Neural cell (in vitro differentiated cells): ENCODE results near the gene ZNF688. TPM values are rescaled to one million over a fixed set of nuclear protein-coding genes. Genes with fewer than 3 reads are reported as not detected.

Source experiments
- H2AFZ ChIP-seq: fragments of 200-600, 300-800 bp; sonication (generic), shearing (Covaris generic); 2 replicates; pipeline ENCODE4 v1.6.0; 2014; ENCODE audit warnings: low read depth, mild to moderate bottlenecking, antibody characterized with exemption, low read length, moderate library complexity
- H3F3A ChIP-seq: fragments of 200-600 bp; shearing (Covaris generic); 2 replicates; pipeline ENCODE4 v1.6.1; 2016; ENCODE audit warnings: mild to moderate bottlenecking, moderate library complexity, mixed read lengths, antibody characterized with exemption, low read length; ENCODE audit not compliant: insufficient read depth, poor library complexity, severe bottlenecking
- H3K27ac ChIP-seq: fragments of 200-600, 300-800 bp; sonication (generic), shearing (Covaris generic); 2 replicates; pipeline ENCODE4 v1.5.1; 2014; ENCODE audit warnings: mild to moderate bottlenecking, low read length, moderate library complexity
- H3K27me3 ChIP-seq: fragments of 300-800, 200-600 bp; sonication (generic), shearing (Covaris generic); 2 replicates; pipeline ENCODE4 v1.6.0; 2014; ENCODE audit warnings: mild to moderate bottlenecking, low read depth, low read length, moderate library complexity; ENCODE audit not compliant: insufficient read depth
- H3K36me3 ChIP-seq: fragments of 300-800, 200-600 bp; sonication (generic), shearing (Covaris generic); 2 replicates; pipeline ENCODE4 v1.5.1; 2014; ENCODE audit warnings: mild to moderate bottlenecking, antibody characterized with exemption, low read length, moderate library complexity; ENCODE audit not compliant: insufficient read depth
- H3K4me2 ChIP-seq: fragments of 300-800, 200-600 bp; sonication (generic), shearing (Covaris generic); 2 replicates; pipeline ENCODE4 v1.6.0; 2014; ENCODE audit warnings: mild to moderate bottlenecking, low read length
- H3K4me3 ChIP-seq: fragments of 300-800, 200-600 bp; sonication (generic), shearing (Covaris generic); 2 replicates; pipeline ENCODE4 v1.5.1; 2014; ENCODE audit warnings: mild to moderate bottlenecking, low read length, moderate library complexity
- H3K79me2 ChIP-seq: fragments of 200-600 bp; shearing (Covaris generic); replicated peaks from 2 replicates; pipeline ENCODE4 v1.6.0; 2014; ENCODE audit warnings: mild to moderate bottlenecking, low read length, moderate library complexity; ENCODE audit not compliant: insufficient read depth
- H3K9ac ChIP-seq: fragments of 300-800, 200-600 bp; sonication (generic), shearing (Covaris generic); 2 replicates; pipeline ENCODE4 v1.6.1; 2016; ENCODE audit warnings: mild to moderate bottlenecking, low read length, mixed read lengths
- H3K9me2 ChIP-seq: fragments of 200-600 bp; shearing (Covaris generic); 2 replicates; pipeline ENCODE4 v1.6.1; 2016; ENCODE audit warnings: mild to moderate bottlenecking, low read length, mixed read lengths; ENCODE audit not compliant: insufficient read depth
- H3K9me3 ChIP-seq: fragments of 200-600, 300-800 bp; sonication (generic), shearing (Covaris generic); 2 replicates; pipeline ENCODE4 v1.6.1; 2016; ENCODE audit warnings: mild to moderate bottlenecking, mixed run types, low read length, moderate library complexity, mixed read lengths
- H4K20me1 ChIP-seq: fragments of 200-600 bp; shearing (Covaris generic); 2 replicates; pipeline ENCODE4 v1.6.1; 2016; ENCODE audit warnings: mild to moderate bottlenecking, mixed run types; ENCODE audit not compliant: insufficient read depth
- EP300 ChIP-seq: fragments of 450-650 bp; conservative IDR thresholded peaks from 2 replicates; pipeline ENCODE4 v1.6.1; 2014; ENCODE audit warnings: antibody characterized with exemption, mild to moderate bottlenecking, moderate library complexity; ENCODE audit not compliant: poor library complexity, severe bottlenecking
- EZH2 ChIP-seq: fragments of 200-600, 300-800 bp; shearing (Covaris generic), sonication (generic); IDR thresholded peaks from 2 replicates; pipeline ENCODE4 v1.6.1; 2014; ENCODE audit warnings: antibody characterized with exemption, low read length, borderline replicate concordance, mild to moderate bottlenecking; ENCODE audit not compliant: insufficient read depth, poor library complexity, severe bottlenecking
- MXI1 ChIP-seq: fragments of 450-650 bp; conservative IDR thresholded peaks from 2 replicates; pipeline ENCODE4 v1.6.1; 2014; ENCODE audit warnings: antibody characterized with exemption, mild to moderate bottlenecking; ENCODE audit not compliant: poor library complexity, severe bottlenecking
- POLR2AphosphoS5 ChIP-seq: IDR thresholded peaks from 2 replicates; pipeline ENCODE4 v1.6.1; 2012
- RAD21 ChIP-seq: fragments of 450-650 bp; conservative IDR thresholded peaks from 2 replicates; pipeline ENCODE4 v1.6.1; 2014; ENCODE audit warnings: antibody characterized with exemption, mild to moderate bottlenecking, moderate library complexity
- SMC3 ChIP-seq: fragments of 450-650 bp; conservative IDR thresholded peaks from 2 replicates; pipeline ENCODE4 v1.6.1; 2014; ENCODE audit warnings: antibody characterized with exemption, mild to moderate bottlenecking, moderate library complexity; ENCODE audit not compliant: poor library complexity
- TAF1 ChIP-seq: IDR thresholded peaks from 2 replicates; pipeline ENCODE4 v1.6.1; 2012; ENCODE audit warnings: low read depth
- polyA plus RNA-seq: library from polyadenylated mRNA; depleted of rRNA; stranded (reverse); fragments of >200 nt; gene quantifications from 2 replicates; pipeline ENCODE4 v1.2.3, GENCODE V29; 2014
- TF ChIP-seq, protein P1 (sequence below): IDR thresholded peaks from 2 replicates; pipeline ENCODE4 v1.6.1; 2012; ENCODE audit warnings: borderline replicate concordance
- TF ChIP-seq, protein P2 (sequence below): fragments of 450-650 bp; IDR thresholded peaks from 2 replicates; pipeline ENCODE4 v1.5.1; 2014; ENCODE audit warnings: antibody characterized with exemption, mild to moderate bottlenecking, moderate library complexity; ENCODE audit not compliant: poor library complexity, severe bottlenecking

ZNF688 gene
- polyA plus RNA-seq, 1 donor from 2014 or later: 28.4 TPM

DNA sequence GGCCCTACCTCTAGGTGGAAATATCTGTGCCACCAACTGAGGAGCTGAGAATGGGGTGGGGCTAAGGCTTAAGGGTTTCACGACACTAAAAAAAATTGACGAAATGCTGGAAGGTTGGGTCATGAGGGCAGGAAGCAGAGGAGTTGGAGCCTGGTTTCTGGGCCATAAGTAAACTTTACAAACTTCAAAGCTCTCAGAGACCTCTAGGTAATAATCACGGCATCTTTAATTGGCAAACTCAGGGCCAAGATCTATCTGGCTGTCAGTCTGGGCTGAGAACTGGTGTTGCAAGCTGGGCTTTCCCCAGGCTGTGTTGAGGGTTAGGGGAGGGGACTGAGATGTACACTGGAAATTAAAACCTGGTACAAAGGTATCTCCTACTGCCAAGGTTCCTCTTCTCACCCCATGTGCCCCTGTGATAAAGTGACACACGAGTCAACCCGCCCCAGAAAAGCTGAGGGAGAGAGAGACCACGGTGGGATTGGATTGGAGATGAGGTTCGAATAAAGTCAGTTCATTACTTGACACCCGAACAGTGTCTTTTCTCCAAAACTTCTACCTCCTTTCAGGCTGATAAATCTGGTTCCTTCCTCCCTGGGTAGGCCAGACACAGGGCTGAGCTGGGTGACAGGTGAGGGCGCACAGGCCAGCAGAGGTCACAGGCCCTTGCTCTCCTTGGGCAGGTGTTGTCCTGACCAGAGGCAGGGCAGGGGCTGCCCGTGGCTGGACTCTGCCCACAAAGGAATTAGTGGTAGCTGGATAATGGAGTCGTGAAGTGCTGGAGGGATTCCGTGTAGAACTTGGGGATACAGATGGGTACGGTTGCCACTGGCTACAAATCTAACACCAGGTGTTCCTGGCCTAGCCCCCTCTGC lies 41.1 kb downstream of the ZNF688 start:
- H2AFZ ChIP-seq: no peak overlapping the region
- no peaks in the 10 kb centered on the region for H3K36me3 ChIP-seq
- no peaks in the 10 kb centered on the region for H3K9me3 ChIP-seq
- no peak overlapping the region for H3K4me3 ChIP-seq
- H3F3A ChIP-seq: peaks cover 5% of the 10 kb centered on the region
- no peak overlapping the region for H3K9ac ChIP-seq
- H3K27me3 ChIP-seq: no peaks in the 10 kb centered on the region
- H4K20me1 ChIP-seq: no peaks in the 10 kb centered on the region
- no peaks in the 10 kb centered on the region for H3K9me2 ChIP-seq
- TF ChIP-seq EZH2 (no peak), RAD21 (no peak), SMC3 (no peak), MXI1 (no peak), EP300 (no peak), TAF1 (no peak), POLR2AphosphoS5 (no peak)
- TF ChIP-seq, protein P1, sequence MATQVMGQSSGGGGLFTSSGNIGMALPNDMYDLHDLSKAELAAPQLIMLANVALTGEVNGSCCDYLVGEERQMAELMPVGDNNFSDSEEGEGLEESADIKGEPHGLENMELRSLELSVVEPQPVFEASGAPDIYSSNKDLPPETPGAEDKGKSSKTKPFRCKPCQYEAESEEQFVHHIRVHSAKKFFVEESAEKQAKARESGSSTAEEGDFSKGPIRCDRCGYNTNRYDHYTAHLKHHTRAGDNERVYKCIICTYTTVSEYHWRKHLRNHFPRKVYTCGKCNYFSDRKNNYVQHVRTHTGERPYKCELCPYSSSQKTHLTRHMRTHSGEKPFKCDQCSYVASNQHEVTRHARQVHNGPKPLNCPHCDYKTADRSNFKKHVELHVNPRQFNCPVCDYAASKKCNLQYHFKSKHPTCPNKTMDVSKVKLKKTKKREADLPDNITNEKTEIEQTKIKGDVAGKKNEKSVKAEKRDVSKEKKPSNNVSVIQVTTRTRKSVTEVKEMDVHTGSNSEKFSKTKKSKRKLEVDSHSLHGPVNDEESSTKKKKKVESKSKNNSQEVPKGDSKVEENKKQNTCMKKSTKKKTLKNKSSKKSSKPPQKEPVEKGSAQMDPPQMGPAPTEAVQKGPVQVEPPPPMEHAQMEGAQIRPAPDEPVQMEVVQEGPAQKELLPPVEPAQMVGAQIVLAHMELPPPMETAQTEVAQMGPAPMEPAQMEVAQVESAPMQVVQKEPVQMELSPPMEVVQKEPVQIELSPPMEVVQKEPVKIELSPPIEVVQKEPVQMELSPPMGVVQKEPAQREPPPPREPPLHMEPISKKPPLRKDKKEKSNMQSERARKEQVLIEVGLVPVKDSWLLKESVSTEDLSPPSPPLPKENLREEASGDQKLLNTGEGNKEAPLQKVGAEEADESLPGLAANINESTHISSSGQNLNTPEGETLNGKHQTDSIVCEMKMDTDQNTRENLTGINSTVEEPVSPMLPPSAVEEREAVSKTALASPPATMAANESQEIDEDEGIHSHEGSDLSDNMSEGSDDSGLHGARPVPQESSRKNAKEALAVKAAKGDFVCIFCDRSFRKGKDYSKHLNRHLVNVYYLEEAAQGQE: no peak
- TF ChIP-seq, protein P2, sequence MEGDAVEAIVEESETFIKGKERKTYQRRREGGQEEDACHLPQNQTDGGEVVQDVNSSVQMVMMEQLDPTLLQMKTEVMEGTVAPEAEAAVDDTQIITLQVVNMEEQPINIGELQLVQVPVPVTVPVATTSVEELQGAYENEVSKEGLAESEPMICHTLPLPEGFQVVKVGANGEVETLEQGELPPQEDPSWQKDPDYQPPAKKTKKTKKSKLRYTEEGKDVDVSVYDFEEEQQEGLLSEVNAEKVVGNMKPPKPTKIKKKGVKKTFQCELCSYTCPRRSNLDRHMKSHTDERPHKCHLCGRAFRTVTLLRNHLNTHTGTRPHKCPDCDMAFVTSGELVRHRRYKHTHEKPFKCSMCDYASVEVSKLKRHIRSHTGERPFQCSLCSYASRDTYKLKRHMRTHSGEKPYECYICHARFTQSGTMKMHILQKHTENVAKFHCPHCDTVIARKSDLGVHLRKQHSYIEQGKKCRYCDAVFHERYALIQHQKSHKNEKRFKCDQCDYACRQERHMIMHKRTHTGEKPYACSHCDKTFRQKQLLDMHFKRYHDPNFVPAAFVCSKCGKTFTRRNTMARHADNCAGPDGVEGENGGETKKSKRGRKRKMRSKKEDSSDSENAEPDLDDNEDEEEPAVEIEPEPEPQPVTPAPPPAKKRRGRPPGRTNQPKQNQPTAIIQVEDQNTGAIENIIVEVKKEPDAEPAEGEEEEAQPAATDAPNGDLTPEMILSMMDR: no peak
- peaks cover 8% of the 10 kb centered on the region for H3K79me2 ChIP-seq
- H3K27ac ChIP-seq: no peak overlapping the region
- H3K4me2 ChIP-seq: no peak overlapping the region

DNA sequence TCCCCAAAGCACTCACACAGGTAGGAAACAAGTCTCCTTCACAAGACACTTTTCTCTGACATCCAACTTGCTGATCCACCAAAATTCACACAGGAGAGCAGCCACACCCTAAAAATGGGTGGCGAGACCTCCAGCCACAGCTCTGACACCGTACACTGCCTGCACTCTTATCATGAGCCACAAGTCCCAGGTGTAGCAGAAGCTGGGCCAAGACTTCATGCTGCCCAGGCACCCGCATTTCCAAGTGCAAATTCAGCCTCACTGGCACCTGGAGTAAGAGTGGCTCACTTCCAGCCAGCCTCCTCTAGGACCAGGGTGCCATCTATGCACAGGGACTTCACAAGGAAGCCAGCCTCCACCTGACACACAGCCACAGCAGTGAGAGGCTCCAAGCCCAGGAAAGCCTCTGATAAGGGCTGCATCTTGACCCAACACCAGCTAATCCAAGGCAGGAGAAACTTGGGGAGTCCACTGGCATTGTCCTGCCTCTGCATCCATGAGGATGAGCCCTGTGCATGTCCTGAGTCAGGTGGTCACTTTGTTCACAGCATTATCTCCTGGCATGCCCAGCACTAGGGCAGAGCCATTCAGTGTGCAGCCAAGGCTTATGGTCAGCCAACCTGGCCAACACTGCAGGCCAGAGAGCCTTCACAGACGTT lies 42.6 kb downstream of the ZNF688 start:
- H3K79me2 ChIP-seq: peaks cover 8% of the 10 kb centered on the region
- no peaks in the 10 kb centered on the region for H3K9me3 ChIP-seq
- no peak overlapping the region for H3K27ac ChIP-seq
- no peak overlapping the region for H3K4me2 ChIP-seq
- no peaks in the 10 kb centered on the region for H3K9me2 ChIP-seq
- no peaks in the 10 kb centered on the region for H3K27me3 ChIP-seq
- H4K20me1 ChIP-seq: no peaks in the 10 kb centered on the region
- no peak overlapping the region for H3K4me3 ChIP-seq
- H3K9ac ChIP-seq: no peak overlapping the region
- H2AFZ ChIP-seq: no peak overlapping the region
- TF ChIP-seq MXI1 (no peak), SMC3 (no peak), TAF1 (no peak), POLR2AphosphoS5 (no peak), RAD21 (no peak), EP300 (no peak), EZH2 (no peak)
- TF ChIP-seq, protein P2: no peak
- TF ChIP-seq, protein P1: no peak
- H3F3A ChIP-seq: no peaks in the 10 kb centered on the region
- H3K36me3 ChIP-seq: no peaks in the 10 kb centered on the region
